HepG2 (cell line): ENCODE data around the gene CSNK2A1. TPM values are rescaled to one million over a fixed set of nuclear protein-coding genes. Genes with fewer than 3 reads are reported as not detected.

ENCODE experiments used
- ADNP ChIP-seq: sonication (generic); formaldehyde crosslinking; IDR thresholded peaks from 2 replicates; pipeline ENCODE4 v1.4.0; 2020; ENCODE audit warnings: missing genetic modification reagents
- ARID2 ChIP-seq: sonication (generic); formaldehyde crosslinking; IDR thresholded peaks from 2 replicates; pipeline ENCODE4 v1.8.1; 2022; ENCODE audit warnings: mild to moderate bottlenecking, missing genetic modification reagents, borderline replicate concordance
- HMG20A ChIP-seq: IDR thresholded peaks from 2 replicates; pipeline ENCODE4 v1.6.1; 2016; ENCODE audit warnings: borderline replicate concordance
- IKZF1 ChIP-seq: fragments of 450-650 bp; IDR thresholded peaks from 2 replicates; pipeline ENCODE4 v1.7.1; 2016
- KLF13 ChIP-seq: sonication (generic); formaldehyde crosslinking; IDR thresholded peaks from 2 replicates; pipeline ENCODE4 v1.4.0; 2020; ENCODE audit warnings: mild to moderate bottlenecking, missing genetic modification reagents
- MEF2D ChIP-seq: sonication (generic); formaldehyde crosslinking; IDR thresholded peaks from 2 replicates; pipeline ENCODE4 v1.5.1; 2020; ENCODE audit warnings: mild to moderate bottlenecking, missing genetic modification reagents
- NPAS2 ChIP-seq: sonication (generic); formaldehyde crosslinking; IDR thresholded peaks from 2 replicates; pipeline ENCODE4 v1.8.0; 2022; ENCODE audit warnings: mild to moderate bottlenecking, missing genetic modification reagents, borderline replicate concordance
- PAWR ChIP-seq: sonication (generic); formaldehyde crosslinking; IDR thresholded peaks from 2 replicates; pipeline ENCODE4 v1.4.0; 2020; ENCODE audit warnings: missing genetic modification reagents, mild to moderate bottlenecking, borderline replicate concordance
- RELA ChIP-seq: sonication (generic); formaldehyde crosslinking; IDR thresholded peaks from 2 replicates; pipeline ENCODE4 v1.4.0; 2020; ENCODE audit warnings: missing genetic modification reagents
- SYNCRIP ChIP-seq: fragments of 200-400 bp; formaldehyde crosslinking; IDR thresholded peaks from 2 replicates; pipeline ENCODE4 v1.6.1; 2018; ENCODE audit warnings: mild to moderate bottlenecking, low read depth, low read length; ENCODE audit not compliant: insufficient read depth
- TBL1XR1 ChIP-seq: fragments of 150-350 bp; IDR thresholded peaks from 2 replicates; pipeline ENCODE4 v1.6.1; 2014; ENCODE audit warnings: borderline replicate concordance, low read length; ENCODE audit not compliant: partially characterized antibody
- ZIK1 ChIP-seq: sonication (generic); formaldehyde crosslinking; IDR thresholded peaks from 2 replicates; pipeline ENCODE4 v1.5.0; 2020; ENCODE audit warnings: mild to moderate bottlenecking, low read depth, missing genetic modification reagents, borderline replicate concordance
- ZNF10 ChIP-seq: sonication (generic); formaldehyde crosslinking; IDR thresholded peaks from 2 replicates; pipeline ENCODE4 v1.4.0; 2020; ENCODE audit warnings: mild to moderate bottlenecking, low read depth, missing genetic modification reagents, borderline replicate concordance
- ZNF224 ChIP-seq: sonication (generic); formaldehyde crosslinking; IDR thresholded peaks from 2 replicates; pipeline ENCODE4 v1.5.0; 2020; ENCODE audit warnings: mild to moderate bottlenecking, missing genetic modification reagents
- ZNF235 ChIP-seq: sonication (generic); formaldehyde crosslinking; IDR thresholded peaks from 2 replicates; pipeline ENCODE4 v1.8.1; 2023; ENCODE audit warnings: mild to moderate bottlenecking, missing genetic modification reagents, borderline replicate concordance
- ZNF264 ChIP-seq: sonication (generic); formaldehyde crosslinking; IDR thresholded peaks from 2 replicates; pipeline ENCODE4 v1.4.0; 2020; ENCODE audit warnings: missing genetic modification reagents
- ZNF782 ChIP-seq: sonication (generic); formaldehyde crosslinking; IDR thresholded peaks from 2 replicates; pipeline ENCODE4 v1.4.0; 2020; ENCODE audit warnings: missing genetic modification reagents, mild to moderate bottlenecking, borderline replicate concordance
- polyA plus RNA-seq, 8 experiments: library from polyadenylated mRNA; depleted of rRNA in 3 of 8; stranded (reverse) in 7 of 8; unstranded in 1 of 8; fragments of >200 nt; fragmentation: Illumina TruSeq in 4 of 8; extraction: Trizol in 4 of 8; gene quantifications; 2 replicates each; pipeline versions ENCODE4 v1.2.1 to v1.2.3, GENCODE V29; 2011 to 2016; ENCODE audit warnings: low read depth in 4 of 8, missing spikeins in 1 of 8, mixed read lengths in 1 of 8; ENCODE audit not compliant: insufficient read depth in 1 of 8
- total RNA-seq, 5 experiments: library from RNA; depleted of rRNA; stranded (reverse); fragments of >200 nt; fragmentation: Illumina TruSeq; extraction: Trizol; gene quantifications; 2 replicates each; pipeline ENCODE4 v1.2.3, GENCODE V29; 2016; ENCODE audit warnings: low read depth in 1 of 5
- TF ChIP-seq, protein P1 (sequence below): sonication (generic); formaldehyde crosslinking; IDR thresholded peaks from 2 replicates; pipeline ENCODE4 v1.8.0; 2022; ENCODE audit warnings: mild to moderate bottlenecking, missing genetic modification reagents
- TF ChIP-seq, protein P2 (sequence below): sonication (generic); formaldehyde crosslinking; IDR thresholded peaks from 2 replicates; pipeline ENCODE4 v1.4.0; 2020; ENCODE audit warnings: missing genetic modification reagents; ENCODE audit errors: not compliant biosample characterization
- TF ChIP-seq, protein P3 (sequence below): IDR thresholded peaks from 2 replicates; pipeline ENCODE4 v1.6.1; 2016; ENCODE audit warnings: control low read depth
- TF ChIP-seq, protein P4 (sequence below): IDR thresholded peaks from 2 replicates; pipeline ENCODE4 v1.6.1; 2016; ENCODE audit warnings: missing compliant biosample characterization, missing genetic modification reagents, borderline replicate concordance
- TF ChIP-seq, protein P5 (sequence below): sonication (generic); formaldehyde crosslinking; IDR thresholded peaks from 2 replicates; pipeline ENCODE4 v1.5.0; 2020; ENCODE audit warnings: missing genetic modification reagents, mild to moderate bottlenecking, borderline replicate concordance
- TF ChIP-seq, protein P6 (sequence below): sonication (generic); formaldehyde crosslinking; IDR thresholded peaks from 2 replicates; pipeline ENCODE4 v1.8.1; 2023; ENCODE audit warnings: mild to moderate bottlenecking, inconsistent platforms, moderate library complexity, missing genetic modification reagents, borderline replicate concordance

CSNK2A1 gene
- total and polyA plus RNA-seq, 2 of the 13 experiments (the other 11 are each of a cell fraction or from before 2014, with no cell fraction given), result 153 to 231 TPM

DNA sequence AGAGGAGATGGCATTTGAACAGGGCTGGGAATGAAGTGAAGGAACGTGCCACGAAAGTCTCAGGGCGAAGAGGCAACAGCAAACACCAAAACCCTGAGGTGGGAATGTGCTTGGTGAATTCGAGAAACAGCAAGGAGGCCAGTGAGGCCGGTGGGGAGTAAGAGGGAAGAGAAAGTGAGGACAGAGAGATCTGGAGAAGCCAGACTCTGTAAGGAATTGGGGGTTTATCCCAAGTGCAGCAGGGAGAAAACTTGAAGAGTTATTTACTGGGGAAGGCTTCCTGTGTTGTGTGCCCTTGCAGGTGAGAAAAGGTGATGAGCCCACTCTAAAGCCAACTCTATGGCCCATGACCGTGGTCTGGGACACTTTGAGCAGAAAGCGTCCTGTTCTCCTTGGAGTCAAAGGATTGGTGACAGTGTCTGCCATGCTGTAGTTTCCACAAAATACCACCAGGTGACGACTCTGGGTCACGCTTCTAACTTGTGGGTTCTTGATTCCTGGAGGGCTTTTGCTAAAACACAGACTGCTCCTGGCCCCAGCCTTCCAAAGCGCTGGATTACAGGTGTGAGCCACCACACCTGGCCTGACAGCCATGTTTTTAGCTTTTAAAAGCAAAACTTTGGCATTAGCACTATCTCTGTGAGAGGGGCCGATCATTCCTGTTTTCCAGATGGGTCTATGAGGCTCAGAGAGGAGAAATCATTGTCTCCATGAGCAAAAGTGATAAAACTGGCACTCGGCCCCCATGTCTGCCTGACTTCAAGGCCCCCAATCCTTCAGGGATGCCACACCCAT lies 18.0 kb upstream of the CSNK2A1 start (continued):
- TF ChIP-seq, protein P1, sequence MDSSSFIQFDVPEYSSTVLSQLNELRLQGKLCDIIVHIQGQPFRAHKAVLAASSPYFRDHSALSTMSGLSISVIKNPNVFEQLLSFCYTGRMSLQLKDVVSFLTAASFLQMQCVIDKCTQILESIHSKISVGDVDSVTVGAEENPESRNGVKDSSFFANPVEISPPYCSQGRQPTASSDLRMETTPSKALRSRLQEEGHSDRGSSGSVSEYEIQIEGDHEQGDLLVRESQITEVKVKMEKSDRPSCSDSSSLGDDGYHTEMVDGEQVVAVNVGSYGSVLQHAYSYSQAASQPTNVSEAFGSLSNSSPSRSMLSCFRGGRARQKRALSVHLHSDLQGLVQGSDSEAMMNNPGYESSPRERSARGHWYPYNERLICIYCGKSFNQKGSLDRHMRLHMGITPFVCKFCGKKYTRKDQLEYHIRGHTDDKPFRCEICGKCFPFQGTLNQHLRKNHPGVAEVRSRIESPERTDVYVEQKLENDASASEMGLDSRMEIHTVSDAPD (CRISPR knock-in tag), result no peak
- TF ChIP-seq, protein P2, sequence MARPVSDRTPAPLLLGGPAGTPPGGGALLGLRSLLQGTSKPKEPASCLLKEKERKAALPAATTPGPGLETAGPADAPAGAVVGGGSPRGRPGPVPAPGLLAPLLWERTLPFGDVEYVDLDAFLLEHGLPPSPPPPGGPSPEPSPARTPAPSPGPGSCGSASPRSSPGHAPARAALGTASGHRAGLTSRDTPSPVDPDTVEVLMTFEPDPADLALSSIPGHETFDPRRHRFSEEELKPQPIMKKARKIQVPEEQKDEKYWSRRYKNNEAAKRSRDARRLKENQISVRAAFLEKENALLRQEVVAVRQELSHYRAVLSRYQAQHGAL (CRISPR knock-in tag), result no peak
- TF ChIP-seq ZNF224 (CRISPR knock-in tag) (no peak), NPAS2 (no peak), PAWR (CRISPR knock-in tag) (no peak), ADNP (CRISPR knock-in tag) (no peak), ZNF235 (CRISPR knock-in tag) (no peak), MEF2D (CRISPR knock-in tag) (0 out of 2 replicates have a peak, but pooled peaks have one; percentile 23), ZNF264 (CRISPR knock-in tag) (no peak), IKZF1 (no peak), ZNF10 (CRISPR knock-in tag) (no peak), RELA (no peak), TBL1XR1 (no peak), ARID2 (no peak), ZIK1 (CRISPR knock-in tag) (no peak), KLF13 (CRISPR knock-in tag) (no peak), SYNCRIP (no peak), ZNF782 (no peak), HMG20A (CRISPR knock-in tag) (0 out of 2 replicates have a peak, but pooled peaks have one; percentile 11)
- TF ChIP-seq, protein P3, sequence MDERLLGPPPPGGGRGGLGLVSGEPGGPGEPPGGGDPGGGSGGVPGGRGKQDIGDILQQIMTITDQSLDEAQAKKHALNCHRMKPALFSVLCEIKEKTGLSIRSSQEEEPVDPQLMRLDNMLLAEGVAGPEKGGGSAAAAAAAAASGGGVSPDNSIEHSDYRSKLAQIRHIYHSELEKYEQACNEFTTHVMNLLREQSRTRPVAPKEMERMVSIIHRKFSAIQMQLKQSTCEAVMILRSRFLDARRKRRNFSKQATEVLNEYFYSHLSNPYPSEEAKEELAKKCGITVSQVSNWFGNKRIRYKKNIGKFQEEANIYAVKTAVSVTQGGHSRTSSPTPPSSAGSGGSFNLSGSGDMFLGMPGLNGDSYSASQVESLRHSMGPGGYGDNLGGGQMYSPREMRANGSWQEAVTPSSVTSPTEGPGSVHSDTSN (CRISPR knock-in tag), result no peak
- TF ChIP-seq, protein P4, sequence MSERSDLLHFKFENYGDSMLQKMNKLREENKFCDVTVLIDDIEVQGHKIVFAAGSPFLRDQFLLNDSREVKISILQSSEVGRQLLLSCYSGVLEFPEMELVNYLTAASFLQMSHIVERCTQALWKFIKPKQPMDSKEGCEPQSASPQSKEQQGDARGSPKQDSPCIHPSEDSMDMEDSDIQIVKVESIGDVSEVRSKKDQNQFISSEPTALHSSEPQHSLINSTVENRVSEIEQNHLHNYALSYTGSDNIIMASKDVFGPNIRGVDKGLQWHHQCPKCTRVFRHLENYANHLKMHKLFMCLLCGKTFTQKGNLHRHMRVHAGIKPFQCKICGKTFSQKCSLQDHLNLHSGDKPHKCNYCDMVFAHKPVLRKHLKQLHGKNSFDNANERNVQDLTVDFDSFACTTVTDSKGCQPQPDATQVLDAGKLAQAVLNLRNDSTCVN (CRISPR knock-in tag), result peak; percentile 70; the same call in 1 of the 2 replicates
- TF ChIP-seq, protein P5, sequence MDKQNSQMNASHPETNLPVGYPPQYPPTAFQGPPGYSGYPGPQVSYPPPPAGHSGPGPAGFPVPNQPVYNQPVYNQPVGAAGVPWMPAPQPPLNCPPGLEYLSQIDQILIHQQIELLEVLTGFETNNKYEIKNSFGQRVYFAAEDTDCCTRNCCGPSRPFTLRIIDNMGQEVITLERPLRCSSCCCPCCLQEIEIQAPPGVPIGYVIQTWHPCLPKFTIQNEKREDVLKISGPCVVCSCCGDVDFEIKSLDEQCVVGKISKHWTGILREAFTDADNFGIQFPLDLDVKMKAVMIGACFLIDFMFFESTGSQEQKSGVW (CRISPR knock-in tag), result no peak
- TF ChIP-seq, protein P6, sequence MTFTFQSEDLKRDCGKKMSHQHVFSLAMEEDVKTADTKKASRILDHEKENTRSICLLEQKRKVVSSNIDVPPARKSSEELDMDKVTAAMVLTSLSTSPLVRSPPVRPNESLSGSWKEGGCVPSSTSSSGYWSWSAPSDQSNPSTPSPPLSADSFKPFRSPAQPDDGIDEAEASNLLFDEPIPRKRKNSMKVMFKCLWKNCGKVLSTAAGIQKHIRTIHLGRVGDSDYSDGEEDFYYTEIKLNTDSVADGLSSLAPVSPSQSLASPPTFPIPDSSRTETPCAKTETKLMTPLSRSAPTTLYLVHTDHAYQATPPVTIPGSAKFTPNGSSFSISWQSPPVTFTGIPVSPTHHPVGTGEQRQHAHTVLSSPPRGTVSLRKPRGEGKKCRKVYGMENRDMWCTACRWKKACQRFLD (CRISPR knock-in tag), result no peak
